ENCODE measurements around the gene TYMP. TPM values are rescaled to one million over a fixed set of nuclear protein-coding genes. Genes with fewer than 3 reads are reported as not detected.

Gene TYMP
- total RNA-seq, 1 experiment from 2014 or later: 1.5 TPM

DNA sequence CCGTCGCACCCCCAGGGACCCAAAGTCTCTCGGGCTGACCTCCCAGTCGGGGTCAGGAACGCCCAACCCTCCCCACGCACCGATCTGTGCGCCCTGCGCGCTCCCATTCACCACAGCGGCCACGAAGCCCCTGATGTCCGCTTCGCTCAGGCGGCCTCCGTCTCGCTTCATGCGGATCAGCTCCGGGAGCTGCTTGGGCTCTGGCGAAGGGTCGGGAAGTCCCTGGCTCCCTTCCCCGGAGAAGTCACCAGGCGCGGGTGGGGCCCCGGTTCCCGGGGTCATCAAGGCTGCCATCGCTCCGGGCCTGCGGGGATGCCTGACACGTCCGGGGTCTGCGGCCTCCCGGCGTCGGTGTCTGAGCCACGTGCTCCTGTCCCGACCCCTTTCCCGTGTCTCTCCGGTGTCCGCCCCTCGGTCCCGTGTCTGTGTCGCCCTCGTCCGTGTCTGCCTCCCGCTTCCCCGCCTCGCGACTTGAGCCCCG, 356 bp downstream of the TYMP start (continued):
- TF ChIP-seq NR2C2 (CRISPR knock-in tag; IDR thresholded peaks at IDR 0.05) (0 out of 2 replicates have a peak, but pooled peaks have one; percentile 2), CREB1 (CRISPR knock-in tag; IDR thresholded peaks at IDR 0.05) (no peak), CBFB (CRISPR knock-in tag; IDR thresholded peaks at IDR 0.05; ENCODE audit: low read depth) (0 out of 2 replicates have a peak, but pooled peaks have one; percentile 36), RORB (CRISPR knock-in tag; IDR thresholded peaks at IDR 0.05) (no peak), ELF4 (CRISPR knock-in tag; IDR thresholded peaks at IDR 0.05; ENCODE audit: low read depth) (no peak), OVOL2 (CRISPR knock-in tag; IDR thresholded peaks at IDR 0.05; ENCODE audit: borderline replicate concordance) (no peak)
- TF ChIP-seq, protein P1, sequence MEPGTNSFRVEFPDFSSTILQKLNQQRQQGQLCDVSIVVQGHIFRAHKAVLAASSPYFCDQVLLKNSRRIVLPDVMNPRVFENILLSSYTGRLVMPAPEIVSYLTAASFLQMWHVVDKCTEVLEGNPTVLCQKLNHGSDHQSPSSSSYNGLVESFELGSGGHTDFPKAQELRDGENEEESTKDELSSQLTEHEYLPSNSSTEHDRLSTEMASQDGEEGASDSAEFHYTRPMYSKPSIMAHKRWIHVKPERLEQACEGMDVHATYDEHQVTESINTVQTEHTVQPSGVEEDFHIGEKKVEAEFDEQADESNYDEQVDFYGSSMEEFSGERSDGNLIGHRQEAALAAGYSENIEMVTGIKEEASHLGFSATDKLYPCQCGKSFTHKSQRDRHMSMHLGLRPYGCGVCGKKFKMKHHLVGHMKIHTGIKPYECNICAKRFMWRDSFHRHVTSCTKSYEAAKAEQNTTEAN (CRISPR knock-in tag; IDR thresholded peaks at IDR 0.05): no peak
- TF ChIP-seq, protein P2, sequence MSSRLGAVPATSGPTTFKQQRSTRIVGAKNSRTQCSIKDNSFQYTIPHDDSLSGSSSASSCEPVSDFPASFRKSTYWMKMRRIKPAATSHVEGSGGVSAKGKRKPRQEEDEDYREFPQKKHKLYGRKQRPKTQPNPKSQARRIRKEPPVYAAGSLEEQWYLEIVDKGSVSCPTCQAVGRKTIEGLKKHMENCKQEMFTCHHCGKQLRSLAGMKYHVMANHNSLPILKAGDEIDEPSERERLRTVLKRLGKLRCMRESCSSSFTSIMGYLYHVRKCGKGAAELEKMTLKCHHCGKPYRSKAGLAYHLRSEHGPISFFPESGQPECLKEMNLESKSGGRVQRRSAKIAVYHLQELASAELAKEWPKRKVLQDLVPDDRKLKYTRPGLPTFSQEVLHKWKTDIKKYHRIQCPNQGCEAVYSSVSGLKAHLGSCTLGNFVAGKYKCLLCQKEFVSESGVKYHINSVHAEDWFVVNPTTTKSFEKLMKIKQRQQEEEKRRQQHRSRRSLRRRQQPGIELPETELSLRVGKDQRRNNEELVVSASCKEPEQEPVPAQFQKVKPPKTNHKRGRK (CRISPR knock-in tag; IDR thresholded peaks at IDR 0.05; ENCODE audit: borderline replicate concordance): no peak
- TF ChIP-seq, protein P3, sequence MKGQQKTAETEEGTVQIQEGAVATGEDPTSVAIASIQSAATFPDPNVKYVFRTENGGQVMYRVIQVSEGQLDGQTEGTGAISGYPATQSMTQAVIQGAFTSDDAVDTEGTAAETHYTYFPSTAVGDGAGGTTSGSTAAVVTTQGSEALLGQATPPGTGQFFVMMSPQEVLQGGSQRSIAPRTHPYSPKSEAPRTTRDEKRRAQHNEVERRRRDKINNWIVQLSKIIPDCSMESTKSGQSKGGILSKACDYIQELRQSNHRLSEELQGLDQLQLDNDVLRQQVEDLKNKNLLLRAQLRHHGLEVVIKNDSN (CRISPR knock-in tag; IDR thresholded peaks at IDR 0.05): 0 out of 2 replicates have a peak, but pooled peaks have one; percentile 45
- TF ChIP-seq, protein P4, sequence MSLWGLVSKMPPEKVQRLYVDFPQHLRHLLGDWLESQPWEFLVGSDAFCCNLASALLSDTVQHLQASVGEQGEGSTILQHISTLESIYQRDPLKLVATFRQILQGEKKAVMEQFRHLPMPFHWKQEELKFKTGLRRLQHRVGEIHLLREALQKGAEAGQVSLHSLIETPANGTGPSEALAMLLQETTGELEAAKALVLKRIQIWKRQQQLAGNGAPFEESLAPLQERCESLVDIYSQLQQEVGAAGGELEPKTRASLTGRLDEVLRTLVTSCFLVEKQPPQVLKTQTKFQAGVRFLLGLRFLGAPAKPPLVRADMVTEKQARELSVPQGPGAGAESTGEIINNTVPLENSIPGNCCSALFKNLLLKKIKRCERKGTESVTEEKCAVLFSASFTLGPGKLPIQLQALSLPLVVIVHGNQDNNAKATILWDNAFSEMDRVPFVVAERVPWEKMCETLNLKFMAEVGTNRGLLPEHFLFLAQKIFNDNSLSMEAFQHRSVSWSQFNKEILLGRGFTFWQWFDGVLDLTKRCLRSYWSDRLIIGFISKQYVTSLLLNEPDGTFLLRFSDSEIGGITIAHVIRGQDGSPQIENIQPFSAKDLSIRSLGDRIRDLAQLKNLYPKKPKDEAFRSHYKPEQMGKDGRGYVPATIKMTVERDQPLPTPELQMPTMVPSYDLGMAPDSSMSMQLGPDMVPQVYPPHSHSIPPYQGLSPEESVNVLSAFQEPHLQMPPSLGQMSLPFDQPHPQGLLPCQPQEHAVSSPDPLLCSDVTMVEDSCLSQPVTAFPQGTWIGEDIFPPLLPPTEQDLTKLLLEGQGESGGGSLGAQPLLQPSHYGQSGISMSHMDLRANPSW (CRISPR knock-in tag; conservative IDR thresholded peaks at IDR 0.05; ENCODE audit: low read depth): no peak

DNA sequence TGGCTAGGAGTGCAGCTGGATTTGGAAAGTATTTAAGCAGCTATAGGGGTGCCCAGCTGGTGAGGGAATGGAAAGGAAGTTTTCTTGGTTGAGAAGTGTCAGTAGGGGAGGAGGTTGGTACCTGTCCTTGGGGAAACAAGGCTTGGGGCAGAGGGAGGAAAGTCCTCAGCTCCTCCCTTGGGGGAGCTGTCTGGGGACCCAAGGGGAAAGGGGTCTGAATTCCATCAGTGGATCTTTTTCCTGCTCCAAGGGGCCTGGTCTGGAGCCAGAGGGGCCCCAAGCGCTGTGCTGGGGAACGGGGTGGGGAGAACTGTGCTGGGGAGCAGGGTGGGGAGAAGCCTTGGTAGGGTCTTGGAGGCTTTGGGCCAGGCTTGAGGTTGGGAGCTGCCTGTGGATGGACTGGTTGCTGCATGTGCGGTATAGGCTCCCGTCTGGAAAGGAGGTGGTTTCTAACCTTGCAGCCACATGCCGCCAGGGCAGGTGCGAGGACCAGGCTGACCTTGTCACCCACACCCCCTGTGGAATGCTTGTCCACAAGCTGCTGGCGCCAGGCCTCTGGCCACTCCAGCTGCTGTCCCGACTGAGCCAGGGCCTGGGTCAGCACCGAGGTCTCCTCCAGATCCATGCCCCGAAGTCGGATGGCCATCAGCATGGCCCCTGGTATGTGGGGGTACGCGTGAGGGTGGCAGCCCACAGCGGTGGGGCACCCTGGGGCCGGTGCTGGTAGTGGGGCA, 963 bp downstream of the TYMP start:
- DNase-seq (ENCODE audit: low spot score) (no peak), ATAC-seq (no peak)
- H3K4me1 Mint-ChIP-seq: peaks cover 18% of the 10 kb centered on the region
- H3K9me3 Mint-ChIP-seq: no peaks in the 10 kb centered on the region
- no peak overlapping the region for H3K4me3 Mint-ChIP-seq
- H3K27me3 Mint-ChIP-seq (ENCODE audit: low read depth): peaks cover 71% of the 10 kb centered on the region
- no peak overlapping the region for H3K27ac Mint-ChIP-seq
- POLR2A ChIA-PET: interaction anchor here (0.5 kb wide), 1 partner anchor 32 kb away, joined by 4 read pairs; no protein-coding TSS in a partner anchor
- H3K36me3 Mint-ChIP-seq: no peaks in the 10 kb centered on the region
- CTCF ChIA-PET: interaction anchor here (1.6 to 2.4 kb wide), 2 partner anchors 34 to 171 kb away, joined by 6 to 9 read pairs; partner anchors contain the start of gene SYCE3
- TF ChIP-seq, protein P5, sequence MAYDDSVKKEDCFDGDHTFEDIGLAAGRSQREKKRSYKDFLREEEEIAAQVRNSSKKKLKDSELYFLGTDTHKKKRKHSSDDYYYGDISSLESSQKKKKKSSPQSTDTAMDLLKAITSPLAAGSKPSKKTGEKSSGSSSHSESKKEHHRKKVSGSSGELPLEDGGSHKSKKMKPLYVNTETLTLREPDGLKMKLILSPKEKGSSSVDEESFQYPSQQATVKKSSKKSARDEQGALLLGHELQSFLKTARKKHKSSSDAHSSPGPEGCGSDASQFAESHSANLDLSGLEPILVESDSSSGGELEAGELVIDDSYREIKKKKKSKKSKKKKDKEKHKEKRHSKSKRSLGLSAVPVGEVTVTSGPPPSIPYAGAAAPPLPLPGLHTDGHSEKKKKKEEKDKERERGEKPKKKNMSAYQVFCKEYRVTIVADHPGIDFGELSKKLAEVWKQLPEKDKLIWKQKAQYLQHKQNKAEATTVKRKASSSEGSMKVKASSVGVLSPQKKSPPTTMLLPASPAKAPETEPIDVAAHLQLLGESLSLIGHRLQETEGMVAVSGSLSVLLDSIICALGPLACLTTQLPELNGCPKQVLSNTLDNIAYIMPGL (CRISPR knock-in tag; IDR thresholded peaks at IDR 0.05): no peak
- TF ChIP-seq NR3C1 (CRISPR knock-in tag; conservative IDR thresholded peaks at IDR 0.05; ENCODE audit: low read depth): no peak
- TF ChIP-seq, protein P6, sequence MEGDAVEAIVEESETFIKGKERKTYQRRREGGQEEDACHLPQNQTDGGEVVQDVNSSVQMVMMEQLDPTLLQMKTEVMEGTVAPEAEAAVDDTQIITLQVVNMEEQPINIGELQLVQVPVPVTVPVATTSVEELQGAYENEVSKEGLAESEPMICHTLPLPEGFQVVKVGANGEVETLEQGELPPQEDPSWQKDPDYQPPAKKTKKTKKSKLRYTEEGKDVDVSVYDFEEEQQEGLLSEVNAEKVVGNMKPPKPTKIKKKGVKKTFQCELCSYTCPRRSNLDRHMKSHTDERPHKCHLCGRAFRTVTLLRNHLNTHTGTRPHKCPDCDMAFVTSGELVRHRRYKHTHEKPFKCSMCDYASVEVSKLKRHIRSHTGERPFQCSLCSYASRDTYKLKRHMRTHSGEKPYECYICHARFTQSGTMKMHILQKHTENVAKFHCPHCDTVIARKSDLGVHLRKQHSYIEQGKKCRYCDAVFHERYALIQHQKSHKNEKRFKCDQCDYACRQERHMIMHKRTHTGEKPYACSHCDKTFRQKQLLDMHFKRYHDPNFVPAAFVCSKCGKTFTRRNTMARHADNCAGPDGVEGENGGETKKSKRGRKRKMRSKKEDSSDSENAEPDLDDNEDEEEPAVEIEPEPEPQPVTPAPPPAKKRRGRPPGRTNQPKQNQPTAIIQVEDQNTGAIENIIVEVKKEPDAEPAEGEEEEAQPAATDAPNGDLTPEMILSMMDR (IDR thresholded peaks at IDR 0.05): no peak
- TF ChIP-seq EMX1 (CRISPR knock-in tag; IDR thresholded peaks at IDR 0.05): 0 out of 2 replicates have a peak, but pooled peaks have one; percentile 10
- TF ChIP-seq NR1H2 (CRISPR knock-in tag; IDR thresholded peaks at IDR 0.05): no peak
- 0 out of 2 replicates have a peak, but pooled peaks have one; percentile 47 for TF ChIP-seq NR2C2 (CRISPR knock-in tag; IDR thresholded peaks at IDR 0.05)
- TF ChIP-seq, protein P7, sequence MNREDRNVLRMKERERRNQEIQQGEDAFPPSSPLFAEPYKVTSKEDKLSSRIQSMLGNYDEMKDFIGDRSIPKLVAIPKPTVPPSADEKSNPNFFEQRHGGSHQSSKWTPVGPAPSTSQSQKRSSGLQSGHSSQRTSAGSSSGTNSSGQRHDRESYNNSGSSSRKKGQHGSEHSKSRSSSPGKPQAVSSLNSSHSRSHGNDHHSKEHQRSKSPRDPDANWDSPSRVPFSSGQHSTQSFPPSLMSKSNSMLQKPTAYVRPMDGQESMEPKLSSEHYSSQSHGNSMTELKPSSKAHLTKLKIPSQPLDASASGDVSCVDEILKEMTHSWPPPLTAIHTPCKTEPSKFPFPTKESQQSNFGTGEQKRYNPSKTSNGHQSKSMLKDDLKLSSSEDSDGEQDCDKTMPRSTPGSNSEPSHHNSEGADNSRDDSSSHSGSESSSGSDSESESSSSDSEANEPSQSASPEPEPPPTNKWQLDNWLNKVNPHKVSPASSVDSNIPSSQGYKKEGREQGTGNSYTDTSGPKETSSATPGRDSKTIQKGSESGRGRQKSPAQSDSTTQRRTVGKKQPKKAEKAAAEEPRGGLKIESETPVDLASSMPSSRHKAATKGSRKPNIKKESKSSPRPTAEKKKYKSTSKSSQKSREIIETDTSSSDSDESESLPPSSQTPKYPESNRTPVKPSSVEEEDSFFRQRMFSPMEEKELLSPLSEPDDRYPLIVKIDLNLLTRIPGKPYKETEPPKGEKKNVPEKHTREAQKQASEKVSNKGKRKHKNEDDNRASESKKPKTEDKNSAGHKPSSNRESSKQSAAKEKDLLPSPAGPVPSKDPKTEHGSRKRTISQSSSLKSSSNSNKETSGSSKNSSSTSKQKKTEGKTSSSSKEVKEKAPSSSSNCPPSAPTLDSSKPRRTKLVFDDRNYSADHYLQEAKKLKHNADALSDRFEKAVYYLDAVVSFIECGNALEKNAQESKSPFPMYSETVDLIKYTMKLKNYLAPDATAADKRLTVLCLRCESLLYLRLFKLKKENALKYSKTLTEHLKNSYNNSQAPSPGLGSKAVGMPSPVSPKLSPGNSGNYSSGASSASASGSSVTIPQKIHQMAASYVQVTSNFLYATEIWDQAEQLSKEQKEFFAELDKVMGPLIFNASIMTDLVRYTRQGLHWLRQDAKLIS (CRISPR knock-in tag; IDR thresholded peaks at IDR 0.05; ENCODE audit: borderline replicate concordance): no peak
- TF ChIP-seq, protein P8, sequence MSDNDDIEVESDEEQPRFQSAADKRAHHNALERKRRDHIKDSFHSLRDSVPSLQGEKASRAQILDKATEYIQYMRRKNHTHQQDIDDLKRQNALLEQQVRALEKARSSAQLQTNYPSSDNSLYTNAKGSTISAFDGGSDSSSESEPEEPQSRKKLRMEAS (CRISPR knock-in tag; IDR thresholded peaks at IDR 0.05): 0 out of 2 replicates have a peak, but pooled peaks have one; percentile 37

All from WTC11 (cell line).